PFSK-1 (cell line): ENCODE results near the gene TBC1D2.

Experiments used
- POLR2AphosphoS5 ChIP-seq: IDR thresholded peaks from 2 replicates; pipeline ENCODE4 v1.6.1; 2012; ENCODE audit warnings: low read depth, mild to moderate bottlenecking, control low read depth, low read length, moderate library complexity
- REST ChIP-seq, 2 experiments: IDR thresholded peaks; 2 replicates each; pipeline versions ENCODE4 v1.6.1 to v1.8.0; 2011 to 2012; ENCODE audit warnings: low read depth in 2 of 2, low read length in 2 of 2, control low read depth in 1 of 2, inconsistent platforms in 1 of 2, mild to moderate bottlenecking in 1 of 2, moderate library complexity in 1 of 2; ENCODE audit not compliant: insufficient read depth in 1 of 2
- SIN3A ChIP-seq: IDR thresholded peaks from 2 replicates; pipeline ENCODE4 v1.6.1; 2012; ENCODE audit warnings: mild to moderate bottlenecking, low read length, moderate library complexity, borderline replicate concordance; ENCODE audit not compliant: insufficient read depth

DNA sequence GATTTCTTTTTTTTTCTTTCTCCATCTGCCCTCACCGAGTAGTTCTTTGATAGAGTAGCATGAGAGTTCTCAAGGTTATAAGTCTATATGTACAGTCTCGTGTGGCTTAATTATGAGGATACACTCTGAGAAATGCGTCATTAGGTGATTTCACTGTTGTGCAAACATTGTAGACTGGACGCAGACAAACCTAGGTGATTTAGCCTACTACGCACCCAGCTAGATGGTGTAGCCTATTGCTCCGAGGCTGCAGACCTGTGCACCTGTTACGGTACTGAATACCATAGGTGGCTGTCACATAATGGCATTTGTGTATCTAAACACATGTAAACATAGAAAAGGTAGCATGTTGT lies 36.1 kb downstream of the TBC1D2 start:
- TF ChIP-seq REST (IDR thresholded peaks at IDR 0.05; ENCODE audit: insufficient read depth in 1 of 2, low read depth in 2 of 2, low read length in 2 of 2) (no peak), POLR2AphosphoS5 (no peak), SIN3A (no peak)
